CD14-positive monocyte (primary cell): ENCODE data around the gene SUFU. TPM values are rescaled to one million over a fixed set of nuclear protein-coding genes. Genes with fewer than 3 reads are reported as not detected.

Experiments
- DNase-seq, 3 donors: peaks; one replicate each; pipeline ENCODE4 v3.0.0-alpha.2; 2011 to 2022
- H2AFZ ChIP-seq: 2 replicates; pipeline ENCODE4 v1.6.0; 2012; ENCODE audit warnings: mild to moderate bottlenecking, low read depth, low read length, inconsistent platforms; ENCODE audit not compliant: insufficient read depth, poor library complexity, severe bottlenecking
- H3K27ac ChIP-seq, 2 donors: 1 replicate in 1 of 2; 2 replicates in 1 of 2; pipeline ENCODE4 v1.5.1; 2012 to 2013; ENCODE audit warnings: low read length in 2 of 2, control low read depth in 1 of 2, inconsistent platforms in 1 of 2, low read depth in 1 of 2, mild to moderate bottlenecking in 1 of 2
- H3K27me3 ChIP-seq, 2 donors: one replicate each; pipeline versions ENCODE4 v1.6.0 to v1.6.1; 2011 to 2013; ENCODE audit warnings: low read length in 2 of 2; ENCODE audit not compliant: control insufficient read depth in 2 of 2, insufficient read depth in 2 of 2
- H3K36me3 ChIP-seq, 2 donors: replicated peaks in 1 of 2; 1 replicate in 1 of 2; 2 replicates in 1 of 2; pipeline versions ENCODE4 v1.5.1 to v1.6.1; 2012 to 2013; ENCODE audit warnings: low read length in 2 of 2, control low read depth in 1 of 2, inconsistent platforms in 1 of 2, mild to moderate bottlenecking in 1 of 2; ENCODE audit not compliant: insufficient read depth in 2 of 2, control insufficient read depth in 1 of 2
- H3K4me1 ChIP-seq, 2 donors: 1 replicate in 1 of 2; 2 replicates in 1 of 2; pipeline versions ENCODE4 v1.5.1 to v1.6.1; 2012 to 2013; ENCODE audit warnings: low read length in 2 of 2, control low read depth in 1 of 2, inconsistent platforms in 1 of 2, mild to moderate bottlenecking in 1 of 2, moderate library complexity in 1 of 2; ENCODE audit not compliant: insufficient read depth in 2 of 2, control insufficient read depth in 1 of 2
- H3K4me2 ChIP-seq: replicated peaks from 2 replicates; pipeline ENCODE3; 2012; ENCODE audit warnings: low read length, moderate library complexity, mild to moderate bottlenecking; ENCODE audit not compliant: poor library complexity, severe bottlenecking; ENCODE audit errors: extremely low read depth
- H3K4me3 ChIP-seq, 3 experiments: fragments of 200-600 bp in 1 of 3; sonication (generic) in 1 of 3; replicated peaks in 1 of 3; 1 replicate in 2 of 3; 2 replicates in 1 of 3; pipeline ENCODE4 v1.5.1; 2011 to 2013; ENCODE audit warnings: low read length in 3 of 3, mild to moderate bottlenecking in 3 of 3, control low read depth in 2 of 3, low read depth in 2 of 3, inconsistent platforms in 1 of 3, moderate library complexity in 1 of 3
- H3K79me2 ChIP-seq: 2 replicates; pipeline ENCODE4 v1.6.0; 2012; ENCODE audit warnings: mild to moderate bottlenecking, control low read depth, inconsistent platforms, low read length, moderate library complexity; ENCODE audit not compliant: insufficient read depth
- H3K9ac ChIP-seq: 2 replicates; pipeline ENCODE4 v1.6.0; 2017; ENCODE audit warnings: low read length, mild to moderate bottlenecking; ENCODE audit not compliant: insufficient read depth, poor library complexity, severe bottlenecking
- H3K9me3 ChIP-seq, 2 donors: replicated peaks in 1 of 2; 1 replicate in 1 of 2; 2 replicates in 1 of 2; pipeline versions ENCODE4 v1.5.1 to v1.6.1; 2012 to 2013; ENCODE audit warnings: low read length in 2 of 2, control low read depth in 1 of 2; ENCODE audit not compliant: control insufficient read depth in 1 of 2, insufficient read depth in 1 of 2
- H4K20me1 ChIP-seq: 2 replicates; pipeline ENCODE4 v1.6.0; 2012; ENCODE audit warnings: mild to moderate bottlenecking, low read length, control low read depth, moderate library complexity; ENCODE audit not compliant: insufficient read depth
- H3K27ac Mint-ChIP-seq, 7 donors: one replicate each; pipeline ENCODE4 v1.8.0; 2020; ENCODE audit warnings: mild to moderate bottlenecking in 7 of 7, mixed read lengths in 7 of 7, moderate library complexity in 6 of 7, inconsistent platforms in 2 of 7
- H3K27me3 Mint-ChIP-seq, 3 donors: one replicate each; pipeline ENCODE4 v1.8.0; 2021 to 2022; ENCODE audit warnings: low read depth in 3 of 3, mild to moderate bottlenecking in 3 of 3, mixed read lengths in 3 of 3, moderate library complexity in 3 of 3, inconsistent platforms in 1 of 3
- H3K36me3 Mint-ChIP-seq, 2 donors: one replicate each; pipeline ENCODE4 v1.8.0; 2020; ENCODE audit warnings: mixed read lengths in 2 of 2, inconsistent platforms in 1 of 2, mild to moderate bottlenecking in 1 of 2
- H3K4me1 Mint-ChIP-seq: one replicate; pipeline ENCODE4 v1.8.0; 2020; ENCODE audit warnings: mild to moderate bottlenecking, mixed read lengths
- H3K4me3 Mint-ChIP-seq, 2 donors: one replicate each; pipeline ENCODE4 v1.8.0; 2020; ENCODE audit warnings: mild to moderate bottlenecking in 2 of 2, mixed read lengths in 2 of 2, moderate library complexity in 1 of 2
- H3K9me3 Mint-ChIP-seq, 7 donors: one replicate each; pipeline ENCODE4 v1.8.0; 2020 to 2022; ENCODE audit warnings: mixed read lengths in 7 of 7, mild to moderate bottlenecking in 6 of 7, moderate library complexity in 6 of 7, inconsistent platforms in 2 of 7
- CTCF ChIP-seq: fragments of 200-600 bp; IDR thresholded peaks from one replicate; pipeline ENCODE4 v1.8.0; 2022; ENCODE audit warnings: antibody characterized with exemption, mild to moderate bottlenecking
- WGBS: methylation state at CpG from one replicate; pipeline ENCODE4 v1.1.5; 2013; ENCODE audit warnings: missing lambda C conversion rate; ENCODE audit not compliant: insufficient coverage; 5-methylcytosine and 5-hydroxymethylcytosine counted together
- intact Hi-C, 2 donors: fragments of 100-400 bp; cut with micrococcal nuclease; formaldehyde crosslinking; loops; one replicate each; pipeline versions ENCODE4 v1.15.0 to v1.15.1; 2023
- polyA plus RNA-seq, 3 donors: library from polyadenylated mRNA; depleted of rRNA in 1 of 3; unstranded in 2 of 3; stranded (reverse) in 1 of 3; fragments of 300-500 nt in 2 of 3; fragments of >200 nt in 1 of 3; fragmentation: Illumina TruSeq in 2 of 3; gene quantifications; 1 replicate in 2 of 3; 2 replicates in 1 of 3; pipeline ENCODE4 v1.2.3, GENCODE V29; 2012 to 2021

The SUFU gene
- polyA plus RNA-seq, 3 donors: 3.2 to 10.0 (median 5.7) TPM

- Histone ChIP-seq H3K4me3 (no peak overlapping the region), H3K36me3 (peaks cover 78 to 100% of the 10 kb centered on the region in 2 donors), H3K4me2 (no peak overlapping the region), H3K4me1 (peaks cover 3 to 21% of the 10 kb centered on the region in 2 donors), H2AFZ (no peak overlapping the region), H3K9me3 (no peaks in the 10 kb centered on the region), H3K27me3 (no peaks in the 10 kb centered on the region), H3K9ac (no peak overlapping the region), H3K79me2 (no peaks in the 10 kb centered on the region), H3K27ac (no peak overlapping the region), H4K20me1 (peaks cover 11% of the 10 kb centered on the region)
- DNase-seq: no peak
- Mint-ChIP-seq H3K4me1 (peaks cover 36% of the 10 kb centered on the region), H3K9me3 (no peaks in the 10 kb centered on the region), H3K4me3 (no peak overlapping the region), H3K27me3 (no peaks in the 10 kb centered on the region), H3K27ac (peak overlapping the region in 1 of 7 donors; percentile 26), H3K36me3 (peaks cover 75 to 86% of the 10 kb centered on the region in 2 donors)
- WGBS: 94% methylated on average over 6 of the region's 6 CpGs
- intact Hi-C loops: no loop called here
- TF ChIP-seq CTCF: no peak
Measured at GRCh38 chr10:102600816-102601215, 97.0 kb downstream of the SUFU start.

GRCh38 chr10:102601639-102602038 is 97.9 kb downstream of the SUFU start:
- Mint-ChIP-seq H3K27ac (no peak overlapping the region), H3K4me1 (peaks cover 32% of the 10 kb centered on the region), H3K27me3 (no peaks in the 10 kb centered on the region), H3K36me3 (peaks cover 82 to 91% of the 10 kb centered on the region in 2 donors), H3K9me3 (no peaks in the 10 kb centered on the region), H3K4me3 (no peak overlapping the region)
- Histone ChIP-seq H3K36me3 (peaks cover 83 to 100% of the 10 kb centered on the region in 2 donors), H3K79me2 (no peaks in the 10 kb centered on the region), H4K20me1 (peaks cover 6% of the 10 kb centered on the region), H3K9me3 (no peaks in the 10 kb centered on the region), H2AFZ (no peak overlapping the region), H3K4me2 (no peak overlapping the region), H3K4me1 (peaks cover 3 to 14% of the 10 kb centered on the region in 2 donors), H3K27ac (no peak overlapping the region), H3K27me3 (no peaks in the 10 kb centered on the region), H3K4me3 (no peak overlapping the region), H3K9ac (no peak overlapping the region)
- no peak for TF ChIP-seq CTCF
- intact Hi-C loops: no loop called here
- DNase-seq: no peak
- WGBS: 93% methylated on average over 9 of the region's 9 CpGs
